GM20000 (cell line): ENCODE data around the gene TP73.
A peak's percentile ranks its signal among the peaks of the same experiment; 100 is the strongest.

ENCODE experiments used
- DNase-seq: peaks from one replicate; pipeline ENCODE4 v3.0.0; 2012; ENCODE audit warnings: low spot score
- TF ChIP-seq, protein P1 (sequence below): IDR thresholded peaks from 2 replicates; pipeline ENCODE4 v1.5.1; 2012; ENCODE audit warnings: mild to moderate bottlenecking, control low read depth; ENCODE audit errors: extremely low read depth, missing control alignments

The TP73 gene

DNA sequence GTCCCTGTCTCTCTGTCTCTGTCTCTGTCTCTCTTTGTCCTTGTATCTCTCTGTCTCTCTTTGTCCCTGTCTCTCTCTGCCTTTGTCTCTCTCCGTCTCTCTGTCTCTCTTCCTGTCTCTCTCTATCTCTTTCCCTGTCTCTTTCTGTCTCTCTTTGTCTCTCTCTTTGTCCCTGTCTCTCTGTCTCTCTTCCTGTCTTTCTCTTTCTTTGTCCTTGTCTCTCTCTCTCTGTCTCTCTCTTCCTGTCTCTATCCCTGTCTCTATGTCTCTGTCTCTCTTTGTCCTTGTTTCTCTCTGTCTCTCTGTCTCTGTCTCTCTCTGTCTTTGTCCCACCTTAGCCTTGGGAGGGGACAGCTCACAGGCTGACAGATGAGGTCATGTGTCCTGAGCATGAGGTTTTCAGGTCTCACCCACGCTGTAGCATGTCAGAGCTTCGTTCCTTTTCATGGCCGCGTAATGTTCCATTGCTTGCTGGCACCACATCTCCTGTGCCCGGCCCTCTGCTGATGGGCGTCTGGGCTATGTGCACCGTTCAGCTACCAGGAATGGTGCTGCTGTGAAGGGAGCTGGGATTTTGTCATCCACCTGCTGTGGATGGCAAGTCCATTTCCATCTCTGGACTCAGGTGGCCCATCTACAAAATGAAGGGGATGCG lies 27.6 kb downstream of the TP73 start:
- DNase-seq = no peak

DNA sequence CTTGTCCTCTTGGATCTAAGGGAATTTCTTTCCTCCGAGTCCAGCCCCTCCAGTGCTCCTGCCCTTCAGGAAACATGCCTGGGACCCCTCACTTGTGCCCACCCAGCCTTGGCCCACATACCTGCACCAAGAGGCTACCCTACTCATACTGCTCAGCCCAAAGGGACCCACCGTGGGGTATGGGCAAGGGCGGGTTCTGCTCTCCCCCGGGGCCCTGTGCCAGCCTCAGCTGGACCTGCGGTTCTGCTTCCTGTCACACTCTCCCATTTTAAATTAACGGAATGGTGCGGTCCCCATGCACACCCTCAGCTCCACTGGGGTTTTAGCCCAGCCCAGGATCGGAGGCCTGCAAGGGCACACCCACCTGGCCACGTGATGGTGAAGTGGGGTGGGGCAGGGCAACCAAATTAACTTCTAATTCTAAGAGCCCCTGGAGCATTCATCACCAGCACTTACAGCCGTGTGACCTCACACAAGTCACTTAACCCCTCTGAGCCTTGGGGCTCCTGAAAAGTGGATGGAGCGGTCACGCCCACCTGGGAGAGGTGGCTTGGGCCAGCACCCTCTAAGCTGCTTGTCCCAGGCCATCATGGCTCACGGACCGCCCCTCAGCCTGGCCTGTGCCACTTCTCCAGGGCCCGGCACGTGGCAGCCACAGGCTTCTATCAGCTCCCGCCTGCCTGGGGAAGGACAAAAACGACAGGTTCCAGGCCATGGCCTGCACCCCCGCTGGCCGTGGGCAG lies 28.3 kb downstream of the TP73 start:
- TF ChIP-seq, protein P1, sequence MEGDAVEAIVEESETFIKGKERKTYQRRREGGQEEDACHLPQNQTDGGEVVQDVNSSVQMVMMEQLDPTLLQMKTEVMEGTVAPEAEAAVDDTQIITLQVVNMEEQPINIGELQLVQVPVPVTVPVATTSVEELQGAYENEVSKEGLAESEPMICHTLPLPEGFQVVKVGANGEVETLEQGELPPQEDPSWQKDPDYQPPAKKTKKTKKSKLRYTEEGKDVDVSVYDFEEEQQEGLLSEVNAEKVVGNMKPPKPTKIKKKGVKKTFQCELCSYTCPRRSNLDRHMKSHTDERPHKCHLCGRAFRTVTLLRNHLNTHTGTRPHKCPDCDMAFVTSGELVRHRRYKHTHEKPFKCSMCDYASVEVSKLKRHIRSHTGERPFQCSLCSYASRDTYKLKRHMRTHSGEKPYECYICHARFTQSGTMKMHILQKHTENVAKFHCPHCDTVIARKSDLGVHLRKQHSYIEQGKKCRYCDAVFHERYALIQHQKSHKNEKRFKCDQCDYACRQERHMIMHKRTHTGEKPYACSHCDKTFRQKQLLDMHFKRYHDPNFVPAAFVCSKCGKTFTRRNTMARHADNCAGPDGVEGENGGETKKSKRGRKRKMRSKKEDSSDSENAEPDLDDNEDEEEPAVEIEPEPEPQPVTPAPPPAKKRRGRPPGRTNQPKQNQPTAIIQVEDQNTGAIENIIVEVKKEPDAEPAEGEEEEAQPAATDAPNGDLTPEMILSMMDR = no peak
- DNase-seq = no peak

More for the DNA sequence above, 27.6 kb downstream of the TP73 start:
- TF ChIP-seq, protein P1 = no peak

DNA sequence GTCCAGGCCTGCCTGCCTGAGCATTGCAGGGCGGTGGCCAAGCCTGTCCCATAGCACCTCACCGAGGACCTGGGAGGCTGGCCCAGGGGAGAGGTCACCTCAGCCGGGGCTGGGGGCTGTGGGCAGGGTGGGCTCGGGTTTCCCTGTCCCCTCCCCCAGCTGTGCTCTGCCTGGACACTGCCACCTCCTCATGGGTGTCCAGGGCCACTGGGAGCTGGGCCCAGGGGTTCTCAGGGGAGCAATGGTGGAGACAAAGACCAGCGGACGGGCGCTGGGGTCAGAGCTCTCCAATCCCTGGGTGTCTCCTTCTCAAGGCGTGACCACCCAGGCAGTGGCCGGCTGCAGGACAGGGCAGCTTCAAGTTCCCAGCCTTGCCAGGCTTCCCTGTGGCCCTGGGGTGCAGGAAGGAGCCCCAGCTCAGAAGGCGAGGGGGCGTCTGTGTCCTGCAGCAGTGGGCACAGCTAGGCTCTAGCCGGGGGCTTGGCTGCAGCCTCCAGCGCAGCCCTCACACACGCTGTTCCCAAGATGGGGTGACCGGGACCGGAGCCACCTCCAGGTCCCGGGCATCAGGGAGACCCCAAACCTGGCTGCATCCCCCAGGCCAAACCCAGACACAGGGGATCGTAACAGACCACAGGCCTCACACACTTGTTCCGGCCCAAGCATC lies 29.0 kb downstream of the TP73 start:
- no peak for DNase-seq
- TF ChIP-seq, protein P1 = no peak

DNA sequence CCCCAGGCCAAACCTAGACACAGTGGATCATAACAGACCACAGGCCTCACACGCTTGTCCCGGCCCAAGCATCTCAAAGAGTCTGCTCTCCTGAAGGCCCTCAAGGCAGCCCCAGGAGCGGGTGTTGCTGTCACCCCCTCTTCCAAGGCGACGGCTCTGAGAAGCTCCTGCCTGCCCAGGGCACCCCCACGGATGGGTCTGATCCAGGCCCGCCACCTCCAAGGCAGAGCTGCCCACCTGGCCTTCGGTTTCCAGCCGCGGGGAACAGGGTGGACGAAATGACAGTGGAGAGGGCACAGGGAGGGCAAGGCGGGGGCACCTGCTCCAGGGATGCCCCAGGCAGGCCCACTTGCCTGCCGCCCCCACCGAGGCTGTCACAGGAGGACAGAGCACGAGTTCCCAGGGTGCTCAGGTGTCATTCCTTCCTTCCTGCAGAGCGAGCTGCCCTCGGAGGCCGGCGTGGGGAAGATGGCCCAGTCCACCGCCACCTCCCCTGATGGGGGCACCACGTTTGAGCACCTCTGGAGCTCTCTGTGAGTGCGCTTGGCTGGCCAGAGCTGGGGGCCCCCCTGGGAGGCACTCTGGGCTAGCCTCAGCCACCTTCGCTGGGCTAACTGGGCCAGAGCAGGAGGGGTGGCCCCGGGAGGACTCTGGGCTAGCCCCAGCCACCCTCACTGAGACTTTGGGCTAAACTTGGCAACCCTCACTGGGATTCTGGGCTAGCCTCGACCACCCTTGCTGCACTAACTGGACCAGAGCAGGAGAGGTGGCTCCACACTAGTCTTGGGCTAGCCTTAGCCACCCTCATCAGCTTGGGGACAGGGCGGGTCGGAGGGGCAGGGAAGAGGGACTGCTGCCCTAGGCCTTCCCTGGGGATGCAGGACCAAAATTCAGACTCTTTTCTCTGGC lies 29.8 kb downstream of the TP73 start:
- no peak for DNase-seq
- TF ChIP-seq, protein P1 = no peak

DNA sequence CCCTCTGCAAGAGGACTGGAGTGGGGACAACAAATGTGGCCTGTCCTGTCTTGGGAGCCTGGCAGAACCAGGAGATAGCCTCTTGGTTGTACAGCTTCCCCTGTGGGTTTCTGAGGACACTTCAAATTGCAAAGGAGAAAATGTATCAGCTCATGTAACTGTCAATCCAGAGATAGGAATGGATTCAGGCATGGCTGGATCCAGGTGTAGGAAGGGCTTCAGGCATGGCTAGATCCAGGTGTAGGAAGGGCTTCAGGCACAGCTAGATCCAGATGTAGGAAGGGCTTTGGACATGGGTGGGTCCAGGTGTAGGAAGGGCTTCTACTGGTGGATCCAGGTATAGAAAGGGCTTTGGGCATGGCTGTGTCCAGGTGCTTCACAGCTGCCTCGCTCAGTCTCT lies 30.9 kb downstream of the TP73 start:
- TF ChIP-seq, protein P1 = no peak

DNA sequence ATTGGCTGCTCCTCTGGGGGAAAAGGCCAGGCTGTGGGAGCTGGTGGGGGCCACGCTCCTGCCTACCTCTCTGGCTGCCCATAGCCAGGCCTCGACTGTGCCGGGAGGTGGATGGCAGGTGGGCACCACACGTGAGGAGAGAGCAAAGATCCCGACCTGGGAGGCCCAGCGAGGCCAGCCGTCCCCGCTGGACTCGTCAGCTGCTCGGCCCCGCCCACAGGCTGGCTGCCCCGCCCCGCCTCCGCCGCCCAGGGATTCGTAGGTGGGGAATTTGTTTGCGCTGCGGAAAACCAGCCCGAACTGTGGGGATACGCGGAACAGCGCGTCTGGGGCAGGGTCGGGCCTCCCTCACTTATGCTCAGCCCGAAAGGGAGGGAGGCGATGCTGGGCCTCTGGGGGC lies 31.7 kb downstream of the TP73 start:
- DNase-seq = peak; percentile 24
- TF ChIP-seq, protein P1 = no peak

More for the DNA sequence above, 30.9 kb downstream of the TP73 start:
- no peak for DNase-seq
